HG03060 (cell line): ENCODE results near the gene KRT74.

Source experiments
- ATAC-seq: cut with Tn5 transposase; IDR thresholded peaks from one replicate; pipeline ENCODE4 v1.9.1; 2021; ENCODE audit warnings: low read depth, moderate number of reproducible peaks; ENCODE audit not compliant: unreplicated experiment

KRT74 gene

GRCh38 chr12:52524898-52525591 lies 48.6 kb downstream of the KRT74 start:
- no peak for ATAC-seq

- ATAC-seq = no peak
Measured at GRCh38 chr12:52524241-52524897, 49.3 kb downstream of the KRT74 start.

- ATAC-seq = no peak
Measured at GRCh38 chr12:52523824-52524223, 49.8 kb downstream of the KRT74 start.

- no peak for ATAC-seq
Measured at GRCh38 chr12:52522346-52523011, 51.2 kb downstream of the KRT74 start.

- ATAC-seq = no peak
Measured at GRCh38 chr12:52521568-52522266, 51.9 kb downstream of the KRT74 start.

DNA sequence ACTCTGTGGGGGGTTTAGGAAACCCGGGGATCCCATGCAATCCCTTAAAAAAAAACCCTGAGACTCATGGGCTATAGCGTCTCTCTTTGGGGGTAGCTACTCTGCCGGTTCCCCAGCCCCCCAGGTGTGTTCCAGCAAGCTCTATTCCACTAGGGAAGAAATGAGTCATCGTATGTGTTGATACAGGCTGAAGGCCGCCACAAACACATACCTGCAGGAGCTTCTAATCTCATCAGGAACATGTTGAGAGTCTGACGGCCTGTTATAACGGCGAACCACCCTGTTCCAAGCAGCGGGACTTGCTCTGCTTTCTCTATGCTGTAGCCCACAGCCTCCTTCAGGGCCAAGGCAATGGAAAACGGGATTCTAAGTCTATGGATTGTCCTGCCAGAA lies 52.5 kb downstream of the KRT74 start:
- no peak for ATAC-seq

DNA sequence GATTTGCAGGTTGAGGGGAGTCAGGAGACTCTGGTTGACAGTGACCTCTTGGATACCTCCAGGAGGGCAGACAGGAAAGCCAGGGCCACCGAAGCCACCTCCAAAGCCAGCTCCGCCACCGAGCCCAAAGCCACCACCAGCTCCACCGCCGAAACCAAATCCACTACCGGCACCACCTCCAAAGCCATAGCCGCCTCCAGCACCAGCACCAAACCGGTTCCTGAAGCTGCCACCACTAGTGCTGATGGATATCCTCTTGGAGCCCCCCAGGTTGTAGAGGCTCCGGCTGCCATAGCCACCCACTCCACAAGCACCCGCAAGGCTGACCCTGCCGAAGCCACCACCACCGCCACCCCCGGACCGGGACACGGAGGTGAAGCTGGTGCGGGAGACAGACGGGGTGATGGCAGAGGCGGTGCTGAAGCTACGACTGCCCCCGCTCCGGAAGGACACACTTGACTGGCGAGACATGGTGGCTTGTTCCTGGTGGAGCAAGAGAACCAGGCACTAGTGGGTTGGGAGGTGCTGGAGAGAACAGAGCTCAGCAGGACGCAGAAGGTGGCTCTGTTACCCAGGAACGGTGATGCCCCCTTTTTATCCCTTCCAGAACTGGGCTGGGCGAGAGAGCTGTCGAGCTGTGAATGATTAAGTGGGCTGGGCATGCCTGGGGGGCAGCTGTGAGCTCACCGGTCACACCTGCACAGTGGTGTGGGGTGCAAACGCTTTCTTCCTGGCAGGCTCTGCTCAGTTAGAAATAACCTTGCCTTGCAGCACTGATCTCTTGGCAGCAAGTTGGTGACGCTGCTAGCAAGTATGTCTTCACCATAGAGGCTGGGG lies 53.6 kb downstream of the KRT74 start, which contains the start of gene KRT5:
TSS of gene KRT5 (minus strand) at position 569 of the 837 bp plus-strand sequence. CDS start at position 471, 98 bp downstream.
- ATAC-seq = no peak

DNA sequence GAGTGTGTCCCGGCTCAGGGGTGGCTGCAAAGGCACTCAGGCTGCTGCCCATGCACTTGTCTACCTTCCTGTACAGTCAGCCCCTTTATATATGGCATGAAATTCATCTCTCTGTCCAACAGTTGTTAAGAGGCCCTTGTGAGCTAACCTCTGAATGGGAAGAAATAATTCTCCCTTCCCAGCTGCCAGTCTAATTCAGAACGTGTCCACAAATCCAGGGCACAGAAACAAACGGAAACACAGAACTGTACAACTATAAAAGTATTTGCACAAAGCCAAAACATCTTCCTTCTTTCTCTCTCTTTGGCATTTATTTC lies 54.3 kb downstream of the KRT74 start:
- ATAC-seq = no peak

- no peak for ATAC-seq
Measured at GRCh38 chr12:52518574-52519386, 54.9 kb downstream of the KRT74 start.

GRCh38 chr12:52517888-52518287 lies 55.8 kb downstream of the KRT74 start:
- no peak for ATAC-seq

DNA sequence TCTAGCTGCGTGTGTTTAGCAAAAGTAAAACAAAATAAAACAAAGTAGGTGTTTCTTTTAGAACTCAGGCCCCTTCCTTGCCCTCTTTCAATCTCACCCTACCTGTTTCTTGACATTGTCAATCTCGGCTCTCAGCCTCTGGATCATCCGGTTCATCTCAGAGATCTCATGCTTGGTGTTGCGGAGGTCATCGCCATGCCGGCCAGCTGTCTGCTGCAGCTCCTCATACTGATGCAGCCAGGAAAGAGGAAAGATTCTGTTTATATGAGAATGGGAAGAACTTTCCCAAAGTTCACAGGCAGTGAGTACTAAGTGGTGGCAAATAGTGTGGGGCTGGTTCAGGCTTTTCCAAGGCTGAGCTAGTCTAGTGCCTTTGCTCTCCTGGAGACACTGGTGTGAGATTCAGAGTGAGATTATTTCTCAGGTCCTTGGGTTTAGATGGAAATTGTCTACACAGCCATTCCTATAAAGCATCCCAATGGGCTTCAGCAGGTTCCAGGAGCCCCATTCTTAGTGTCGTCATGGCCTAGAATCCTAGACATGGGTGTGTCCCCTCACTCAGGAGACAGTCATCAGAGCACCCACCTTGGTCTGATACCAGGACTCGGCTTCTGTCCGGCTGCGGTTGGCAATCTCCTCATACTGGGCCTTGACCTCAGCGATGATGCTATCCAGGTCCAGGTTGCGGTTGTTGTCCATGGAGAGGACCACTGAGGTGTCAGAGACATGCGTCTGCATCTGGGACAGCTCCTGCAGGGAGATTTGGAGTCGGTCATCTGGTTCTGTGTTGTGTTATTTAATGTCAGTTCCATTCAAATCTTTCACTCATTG lies 56.4 kb downstream of the KRT74 start:
- ATAC-seq = no peak

DNA sequence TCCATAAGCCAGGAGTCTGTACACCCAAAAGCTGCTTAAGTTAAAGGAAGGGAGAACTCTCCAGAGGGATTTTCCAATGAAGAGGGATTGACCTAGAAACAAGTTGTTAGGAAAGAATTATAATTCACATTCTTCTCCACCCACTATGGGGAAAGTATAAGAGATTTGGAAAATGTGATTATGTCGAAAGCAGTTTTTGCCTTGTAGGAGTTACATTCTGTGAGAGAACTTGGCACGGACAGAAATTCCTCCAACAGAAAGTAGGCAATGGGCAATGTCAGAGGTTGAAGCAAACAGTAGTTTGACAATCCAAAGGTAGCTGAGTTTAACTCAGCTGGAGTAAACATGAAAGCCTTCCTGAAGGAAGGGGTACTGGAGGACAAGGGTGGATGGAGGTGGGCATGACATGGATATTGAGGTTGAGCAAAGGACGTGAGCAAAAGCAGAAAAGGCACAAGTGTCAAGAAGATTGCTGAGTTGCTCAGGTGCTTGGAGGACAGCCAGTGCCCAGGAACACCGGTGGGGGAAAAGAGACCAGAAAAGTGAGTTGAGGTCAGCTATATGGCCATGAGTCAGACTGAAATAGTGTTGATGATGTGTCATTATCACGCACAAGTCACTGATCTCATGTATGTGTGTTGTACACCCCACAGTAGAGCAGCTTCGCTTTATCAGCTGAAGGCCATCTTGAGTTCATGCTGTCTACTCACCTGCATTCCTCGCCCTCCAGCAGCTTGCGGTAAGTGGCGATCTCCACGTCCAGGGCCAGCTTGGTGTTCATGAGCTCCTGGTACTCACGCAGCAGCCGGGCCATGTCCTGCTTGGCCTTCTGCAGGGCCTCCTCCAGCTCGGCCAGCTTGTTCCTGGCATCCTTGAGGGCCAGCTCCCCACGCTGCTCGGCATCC lies 57.5 kb downstream of the KRT74 start:
- ATAC-seq = no peak
